Gastroesophageal sphincter (tissue), 3 donors: ENCODE measurements around the gene UBE2E3.

Experiments
- POLR2A ChIP-seq, 2 donors: fragments of 450-650 bp; IDR thresholded peaks; one replicate each; pipeline ENCODE4 v1.6.1; 2017; ENCODE audit warnings: antibody characterized with exemption in 2 of 2, mild to moderate bottlenecking in 2 of 2, moderate library complexity in 1 of 2
- POLR2AphosphoS5 ChIP-seq: sonication (generic); formaldehyde crosslinking; IDR thresholded peaks from one replicate; pipeline ENCODE4 v1.6.1; 2017; ENCODE audit warnings: antibody characterized with exemption
- TF ChIP-seq, protein P1 (sequence below), 4 experiments: fragments of 200-600 bp in 2 of 4; fragments of 450-650 bp in 2 of 4; sonication (generic) in 1 of 4; IDR thresholded peaks; one replicate each; pipeline ENCODE4 v1.5.1; 2017 to 2019; ENCODE audit warnings: antibody characterized with exemption in 4 of 4, mild to moderate bottlenecking in 2 of 4, moderate library complexity in 2 of 4

DNA sequence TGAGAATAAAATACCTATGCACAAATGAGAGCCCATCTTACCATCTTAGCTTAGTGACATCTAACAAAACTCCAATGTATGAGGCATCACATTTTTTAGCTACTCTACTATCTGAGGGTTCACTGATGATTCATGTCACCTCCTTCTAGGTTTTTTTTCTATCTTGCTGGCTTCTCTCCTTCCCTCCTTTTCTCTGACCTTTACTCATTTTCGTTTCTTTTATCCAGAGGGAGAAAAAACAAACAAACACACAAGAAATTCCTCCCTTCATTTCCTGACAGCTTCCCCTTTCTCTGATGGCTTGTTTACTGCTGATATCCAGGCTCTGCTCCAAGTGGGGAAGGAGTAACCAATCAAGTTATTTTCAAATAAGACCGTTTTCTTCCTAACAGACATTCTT lies 115.1 kb downstream of the UBE2E3 start:
- TF ChIP-seq, protein P1, sequence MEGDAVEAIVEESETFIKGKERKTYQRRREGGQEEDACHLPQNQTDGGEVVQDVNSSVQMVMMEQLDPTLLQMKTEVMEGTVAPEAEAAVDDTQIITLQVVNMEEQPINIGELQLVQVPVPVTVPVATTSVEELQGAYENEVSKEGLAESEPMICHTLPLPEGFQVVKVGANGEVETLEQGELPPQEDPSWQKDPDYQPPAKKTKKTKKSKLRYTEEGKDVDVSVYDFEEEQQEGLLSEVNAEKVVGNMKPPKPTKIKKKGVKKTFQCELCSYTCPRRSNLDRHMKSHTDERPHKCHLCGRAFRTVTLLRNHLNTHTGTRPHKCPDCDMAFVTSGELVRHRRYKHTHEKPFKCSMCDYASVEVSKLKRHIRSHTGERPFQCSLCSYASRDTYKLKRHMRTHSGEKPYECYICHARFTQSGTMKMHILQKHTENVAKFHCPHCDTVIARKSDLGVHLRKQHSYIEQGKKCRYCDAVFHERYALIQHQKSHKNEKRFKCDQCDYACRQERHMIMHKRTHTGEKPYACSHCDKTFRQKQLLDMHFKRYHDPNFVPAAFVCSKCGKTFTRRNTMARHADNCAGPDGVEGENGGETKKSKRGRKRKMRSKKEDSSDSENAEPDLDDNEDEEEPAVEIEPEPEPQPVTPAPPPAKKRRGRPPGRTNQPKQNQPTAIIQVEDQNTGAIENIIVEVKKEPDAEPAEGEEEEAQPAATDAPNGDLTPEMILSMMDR (IDR thresholded peaks at IDR 0.05): no peak
- TF ChIP-seq POLR2A (IDR thresholded peaks at IDR 0.05) (no peak), POLR2AphosphoS5 (no peak)
